Epithelial cell of esophagus (primary cell): ENCODE results near the gene ELFN1.
A peak's percentile ranks its signal among the peaks of the same experiment; 100 is the strongest.

ENCODE experiments used
- DNase-seq: peaks from one replicate; pipeline ENCODE4 v3.0.0; 2010; ENCODE audit warnings: low read depth
- H3K4me3 ChIP-seq: 2 replicates; pipeline ENCODE4 v1.5.1; 2011; ENCODE audit warnings: mild to moderate bottlenecking, low read length, control low read depth
- TF ChIP-seq, protein P1 (sequence below): IDR thresholded peaks from 2 replicates; pipeline ENCODE4 v1.5.1; 2011; ENCODE audit warnings: low read depth, mild to moderate bottlenecking, low read length, control low read depth, inconsistent platforms; ENCODE audit not compliant: insufficient read depth; ENCODE audit errors: missing control alignments

The ELFN1 gene

DNA sequence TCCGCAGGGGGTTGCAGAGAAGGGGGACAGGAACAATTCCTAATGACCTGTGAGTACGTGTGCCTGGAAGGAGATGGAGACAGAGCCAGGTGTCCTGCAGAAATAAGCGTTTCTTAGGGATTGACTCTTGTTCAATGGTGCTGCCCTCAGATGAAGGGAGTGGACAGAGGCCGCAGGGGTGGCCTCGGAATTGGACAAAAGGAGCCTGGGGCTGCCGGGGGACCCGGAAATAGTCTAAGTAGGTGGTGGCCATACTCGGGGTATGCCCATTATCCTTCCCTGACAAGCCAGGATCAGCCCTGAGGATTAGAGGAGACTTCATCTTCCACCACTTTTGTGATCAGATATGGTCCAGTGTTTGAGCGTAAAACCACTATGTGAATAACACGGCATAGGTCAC lies 39.2 kb downstream of the ELFN1 start:
- TF ChIP-seq, protein P1, sequence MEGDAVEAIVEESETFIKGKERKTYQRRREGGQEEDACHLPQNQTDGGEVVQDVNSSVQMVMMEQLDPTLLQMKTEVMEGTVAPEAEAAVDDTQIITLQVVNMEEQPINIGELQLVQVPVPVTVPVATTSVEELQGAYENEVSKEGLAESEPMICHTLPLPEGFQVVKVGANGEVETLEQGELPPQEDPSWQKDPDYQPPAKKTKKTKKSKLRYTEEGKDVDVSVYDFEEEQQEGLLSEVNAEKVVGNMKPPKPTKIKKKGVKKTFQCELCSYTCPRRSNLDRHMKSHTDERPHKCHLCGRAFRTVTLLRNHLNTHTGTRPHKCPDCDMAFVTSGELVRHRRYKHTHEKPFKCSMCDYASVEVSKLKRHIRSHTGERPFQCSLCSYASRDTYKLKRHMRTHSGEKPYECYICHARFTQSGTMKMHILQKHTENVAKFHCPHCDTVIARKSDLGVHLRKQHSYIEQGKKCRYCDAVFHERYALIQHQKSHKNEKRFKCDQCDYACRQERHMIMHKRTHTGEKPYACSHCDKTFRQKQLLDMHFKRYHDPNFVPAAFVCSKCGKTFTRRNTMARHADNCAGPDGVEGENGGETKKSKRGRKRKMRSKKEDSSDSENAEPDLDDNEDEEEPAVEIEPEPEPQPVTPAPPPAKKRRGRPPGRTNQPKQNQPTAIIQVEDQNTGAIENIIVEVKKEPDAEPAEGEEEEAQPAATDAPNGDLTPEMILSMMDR, result no peak
- no peak overlapping the region for H3K4me3 ChIP-seq
- DNase-seq, result no peak

DNA sequence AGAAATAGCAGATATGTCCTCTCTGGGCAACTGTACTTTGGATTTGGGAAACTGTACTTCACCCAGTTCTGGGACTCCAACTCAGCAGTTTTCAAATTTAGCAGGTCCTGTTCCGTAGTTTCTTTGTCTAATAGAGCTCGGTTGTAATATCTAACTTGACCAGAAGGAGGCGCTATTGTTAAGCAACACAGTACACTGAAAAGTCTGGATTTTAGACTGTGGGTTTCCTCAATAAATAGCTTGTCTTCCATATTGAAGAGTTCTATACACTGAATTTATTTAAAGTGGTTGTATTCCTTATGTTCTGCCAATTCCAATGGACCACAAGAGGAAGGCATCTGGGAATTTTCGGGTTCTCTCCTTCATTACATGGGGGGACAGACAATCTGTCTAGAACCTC lies 39.8 kb downstream of the ELFN1 start:
- H3K4me3 ChIP-seq, result no peak overlapping the region
- no peak for DNase-seq
- TF ChIP-seq, protein P1, result peak; percentile 20

DNA sequence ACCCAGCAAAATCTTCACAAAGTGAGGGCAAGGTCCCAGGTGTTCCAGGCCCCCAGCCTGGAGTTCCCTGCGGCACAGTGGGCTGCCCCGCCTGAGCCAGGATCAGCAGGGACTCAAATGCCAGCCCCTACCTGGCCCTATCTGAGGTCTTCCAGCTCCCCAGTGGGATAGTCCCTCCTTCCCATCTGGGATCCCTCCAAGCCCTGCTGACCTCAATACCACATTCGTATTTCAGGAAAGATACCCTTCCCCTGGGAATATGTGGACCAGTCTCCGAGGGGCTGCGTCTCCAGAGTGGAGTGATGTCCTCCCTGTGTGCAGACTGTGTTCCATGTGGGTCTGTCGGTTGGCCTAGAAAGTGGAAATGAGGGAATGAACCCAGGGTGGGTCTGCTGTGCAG lies 40.9 kb downstream of the ELFN1 start:
- no peak for DNase-seq
- TF ChIP-seq, protein P1, result no peak
- H3K4me3 ChIP-seq, result no peak overlapping the region

DNA sequence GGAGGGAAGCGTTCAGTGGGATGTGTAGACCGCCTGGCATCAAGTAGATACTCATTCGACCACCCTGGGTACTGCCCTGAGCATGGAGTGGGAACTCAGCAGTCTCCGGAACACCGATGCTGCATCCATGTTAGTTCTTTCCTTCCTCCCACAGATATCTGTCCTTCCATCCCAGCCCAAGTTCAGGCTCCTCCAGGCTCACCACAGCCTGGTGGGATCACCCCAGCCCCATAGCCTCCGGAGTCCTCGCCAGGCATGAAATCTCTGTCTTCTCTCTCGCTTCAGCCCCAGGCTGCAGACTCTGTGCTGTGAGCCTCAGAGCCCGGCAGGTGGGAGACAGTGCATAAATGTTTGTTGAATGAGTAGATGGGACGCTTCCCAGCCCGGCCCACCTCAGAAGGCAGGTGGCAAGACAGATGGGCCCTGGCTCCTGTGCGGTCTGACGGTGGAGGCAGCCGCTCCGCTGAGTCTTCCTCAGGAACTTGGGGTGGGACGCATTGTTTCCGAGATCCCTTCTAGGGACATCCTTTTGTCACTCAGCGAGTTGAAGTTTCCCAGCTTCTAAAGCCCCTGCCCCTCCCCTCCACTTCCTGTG lies 42.9 kb downstream of the ELFN1 start:
- no peak for DNase-seq
- TF ChIP-seq, protein P1, result no peak
- H3K4me3 ChIP-seq, result no peak overlapping the region

DNA sequence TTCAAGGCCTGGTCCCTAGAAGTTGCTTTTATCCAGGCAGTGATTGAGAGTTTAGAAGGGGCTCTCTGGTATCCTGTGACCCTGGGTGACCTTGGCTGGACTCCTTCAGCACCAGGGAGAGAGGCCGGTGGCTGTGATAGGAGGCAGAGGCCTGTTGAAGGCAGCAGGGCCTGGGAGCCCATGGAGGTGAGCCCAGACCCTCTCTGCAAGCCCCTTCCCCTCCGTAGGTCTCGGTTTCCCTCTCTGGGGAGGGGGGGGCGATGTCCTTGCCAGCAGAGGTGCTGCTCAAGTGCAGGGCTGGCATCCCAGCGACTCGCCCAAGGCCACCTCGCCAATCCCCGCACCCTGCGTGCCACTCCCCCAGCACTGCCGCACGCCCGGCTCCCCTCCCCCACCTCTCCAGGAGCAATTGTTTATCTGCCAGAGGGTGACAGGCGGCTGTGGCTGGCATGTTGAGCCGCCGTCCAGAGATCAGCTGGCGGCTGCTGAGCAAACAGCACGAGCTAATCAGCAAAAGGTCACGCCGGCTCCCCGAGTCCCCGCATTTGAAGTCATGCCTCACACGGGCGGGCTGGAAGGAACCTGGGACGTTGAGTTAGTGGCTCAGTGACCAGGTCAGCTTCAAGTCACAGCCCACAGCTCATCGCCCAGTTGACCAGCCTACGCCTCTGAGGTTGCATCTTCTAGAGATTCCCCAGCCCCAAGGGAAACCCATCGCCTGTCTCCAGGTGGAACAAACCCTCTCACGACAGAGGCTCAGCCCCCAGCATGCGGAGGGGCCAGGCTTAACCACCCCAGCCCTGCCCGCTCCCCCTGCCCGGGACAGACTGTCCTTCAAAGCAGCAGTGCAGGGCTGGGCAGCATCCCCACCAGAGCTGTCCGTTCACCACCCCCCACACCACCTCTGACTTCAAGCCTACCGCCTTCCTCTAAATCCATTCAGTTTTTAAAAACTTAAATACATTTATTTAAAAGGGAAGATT lies 43.7 kb downstream of the ELFN1 start:
- TF ChIP-seq, protein P1, result no peak
- H3K4me3 ChIP-seq, result no peak overlapping the region
- DNase-seq, result no peak

DNA sequence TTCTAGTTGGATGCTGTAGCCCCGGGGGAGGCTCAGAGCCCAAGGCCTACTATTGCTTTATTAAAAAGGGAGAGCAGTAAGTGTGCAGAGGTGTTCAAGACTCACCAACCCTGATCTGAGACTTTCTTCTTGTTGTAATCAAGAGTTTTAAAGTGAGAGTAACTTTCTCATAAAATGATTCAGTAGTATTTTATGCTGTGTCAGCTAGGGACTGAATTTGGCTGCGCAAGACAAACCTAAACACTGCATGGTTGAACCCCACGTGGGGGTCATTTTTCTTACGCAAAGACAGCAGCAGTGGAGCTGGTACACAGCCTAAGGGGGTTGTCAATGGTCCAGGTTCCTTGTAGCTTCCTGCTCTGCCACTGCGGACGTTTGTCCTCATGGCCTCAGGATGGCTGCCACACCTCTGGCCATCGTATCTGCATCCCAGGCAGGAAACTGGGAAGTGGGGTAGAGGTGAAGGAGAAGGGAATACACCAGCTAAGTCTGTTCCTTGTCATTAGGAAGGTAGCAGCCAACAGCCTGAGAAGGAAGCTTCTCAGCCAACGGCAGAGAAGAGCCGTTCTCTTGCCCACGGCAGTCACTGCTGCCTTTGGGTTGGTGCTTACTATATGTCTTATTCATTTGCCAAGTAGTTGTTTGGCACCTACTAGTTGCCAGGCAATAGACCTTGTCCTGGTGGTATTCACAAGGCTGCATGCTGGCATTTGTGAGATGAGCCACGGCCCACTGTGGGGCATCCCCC lies 44.7 kb downstream of the ELFN1 start:
- TF ChIP-seq, protein P1, result no peak
- no peak overlapping the region for H3K4me3 ChIP-seq
- DNase-seq, result no peak
